ENCODE data around the gene LEAP2. TPM values are rescaled to one million over a fixed set of nuclear protein-coding genes. Genes with fewer than 3 reads are reported as not detected.

The LEAP2 gene
- total and polyA plus RNA-seq, 2 of the 4 experiments (the other 2 are of a cell fraction), result under 0.01 to 0.36 TPM

- H2BK15ac ChIP-seq (ENCODE audit: low read depth, low read length), result no peak overlapping the region
- H2BK20ac ChIP-seq (ENCODE audit: low read depth, low read length), result no peak overlapping the region
- H2BK120ac ChIP-seq (ENCODE audit: low read depth, low read length), result no peak overlapping the region
- BruUV-seq (replicated peaks), result no TSS peak
- H3K14ac ChIP-seq (replicated peaks; ENCODE audit: low read depth, low read length), result no peak overlapping the region
- ATAC-seq (ENCODE audit: low read depth) (no peak), DNase-seq (no peak)
- no peak overlapping the region for H3K4ac ChIP-seq (ENCODE audit: low read depth, low read length)
- H3K4me1 ChIP-seq (ENCODE audit: control insufficient read depth, insufficient read depth, low read length), result 0 out of 2 replicates have a peak, but pooled peaks cover 2% of the 10 kb centered on the region
- dilution Hi-C loops (cut with HindIII; ENCODE audit: low sequenced_read_pairs, unreplicated experiment), result no loop called here
- H4K5ac ChIP-seq (ENCODE audit: low read depth, low read length), result no peak overlapping the region
- CTCF ChIA-PET, result interaction anchor here (0.6 kb wide), 1 partner anchor 171 kb away, joined by 3 read pairs; no protein-coding TSS in a partner anchor
- H3K79me1 ChIP-seq (ENCODE audit: low read depth in 1 of 2, low read length in 2 of 2), result peaks cover 7 to 14% of the 10 kb centered on the region in 2 experiments
- H2AFZ ChIP-seq (replicated peaks; ENCODE audit: low read length, poor library complexity), result no peak overlapping the region
- no peak overlapping the region for H3K4me2 ChIP-seq (ENCODE audit: low read depth, low read length)
- no peak overlapping the region for H3K18ac ChIP-seq (ENCODE audit: low read depth, low read length)
- 100% methylated on average over 2 of the region's 11 CpGs; no CpG with 5 or more reads in 1 of the 2 experiments for WGBS, 2 experiments (ENCODE audit: extremely low coverage in 2 of 2, insufficient read length in 1 of 2)
- no peak overlapping the region for H4K91ac ChIP-seq (ENCODE audit: insufficient read depth, low read depth, low read length)
- no peak overlapping the region for H3K27ac ChIP-seq (ENCODE audit: insufficient read depth, low read length)
- POLR2A ChIA-PET (ENCODE audit: unreplicated experiment), result interaction anchor here (0.7 kb wide), 1 partner anchor 41 kb away, joined by 4 read pairs; no protein-coding TSS in a partner anchor
- H2BK5ac ChIP-seq (ENCODE audit: low read depth, low read length, poor library complexity, severe bottlenecking), result no peak overlapping the region
- H3K4me3 ChIP-seq (ENCODE audit: insufficient read depth, low read depth, low read length), result no peak overlapping the region
- no peak overlapping the region for H3K9ac ChIP-seq (ENCODE audit: low read depth, low read length)
- no peak overlapping the region for H2AK9ac ChIP-seq (replicated peaks; ENCODE audit: low read depth, low read length, poor library complexity)
- H4K20me1 ChIP-seq (ENCODE audit: insufficient read depth, low read length), result no peaks in the 10 kb centered on the region; the same call in 1 of the 2 replicates
- no peaks in the 10 kb centered on the region; the same call in 1 of the 2 replicates for H3K9me1 ChIP-seq (ENCODE audit: insufficient read depth, low read length)
- in situ Hi-C loops (cut with MboI; ENCODE audit: low sequenced_read_pairs), result no loop called here
- no peak for TF ChIP-seq USF2 (IDR thresholded peaks at IDR 0.05; ENCODE audit: low read depth, low read length)
- peak; percentile 46; the same call in 1 of the 2 replicates for TF ChIP-seq MAFK (IDR thresholded peaks at IDR 0.05; ENCODE audit: low read depth, low read length)
- no peak for TF ChIP-seq MAZ (IDR thresholded peaks at IDR 0.05; ENCODE audit: borderline replicate concordance, low read depth, low read length)
- H4K8ac ChIP-seq (ENCODE audit: low read depth in 2 of 2, low read length in 2 of 2), result no peak overlapping the region
- H3K23ac ChIP-seq (ENCODE audit: low read depth, low read length), result no peak overlapping the region
- no peaks in the 10 kb centered on the region for H3K27me3 ChIP-seq (ENCODE audit: control insufficient read depth, insufficient read depth, low read length)
- H3K9me3 ChIP-seq (ENCODE audit: control insufficient read depth, insufficient read depth, low read length), result no peaks in the 10 kb centered on the region
- intact Hi-C loops (cut with micrococcal nuclease), result no loop called here
- H3K36me3 ChIP-seq (ENCODE audit: control insufficient read depth, insufficient read depth, low read length), result peaks cover 45% of the 10 kb centered on the region
- H2AK5ac ChIP-seq (ENCODE audit: low read depth, low read length), result no peak overlapping the region
- H3K56ac ChIP-seq (ENCODE audit: extremely low read depth, insufficient read depth, low read length), result no peak overlapping the region
These were observed 12.8 kb downstream of the LEAP2 start for GRCh38 chr5:132886064-132886823.
